Stimulated activated CD4-positive, alpha-beta T cell treated with anti-CD3 and anti-CD28 coated beads, Interleukin-15, amount 100 ng/mL, for 1 hour (primary cell): ENCODE measurements around the gene EDN2.

Experiments
- DNase-seq, 2 donors: peaks; one replicate each; pipeline ENCODE4 v3.0.0-alpha.2; 2020; ENCODE audit warnings: low read depth in 1 of 2, low spot score in 1 of 2

Gene EDN2

DNA sequence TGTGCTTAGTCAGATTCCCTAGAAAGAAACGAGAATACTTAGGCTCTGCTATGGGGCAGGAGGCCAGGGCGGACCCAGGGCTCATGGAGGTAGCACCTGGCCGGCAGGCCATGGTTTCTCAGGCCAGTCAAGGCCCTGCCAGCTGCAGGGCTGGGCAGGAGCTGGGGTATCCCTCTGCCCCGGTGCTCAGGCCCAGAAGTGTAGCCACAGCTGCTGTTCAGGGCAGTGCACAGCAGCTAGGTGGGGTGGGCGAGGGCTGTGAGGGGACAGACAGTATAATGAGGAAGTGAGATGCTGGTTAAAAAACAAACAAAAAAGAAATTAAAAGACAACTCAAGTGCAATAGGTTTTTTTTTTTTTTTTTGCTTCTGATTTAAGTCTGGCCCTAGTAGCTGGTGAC lies 34.0 kb upstream of the EDN2 start:
- DNase-seq: no peak

DNA sequence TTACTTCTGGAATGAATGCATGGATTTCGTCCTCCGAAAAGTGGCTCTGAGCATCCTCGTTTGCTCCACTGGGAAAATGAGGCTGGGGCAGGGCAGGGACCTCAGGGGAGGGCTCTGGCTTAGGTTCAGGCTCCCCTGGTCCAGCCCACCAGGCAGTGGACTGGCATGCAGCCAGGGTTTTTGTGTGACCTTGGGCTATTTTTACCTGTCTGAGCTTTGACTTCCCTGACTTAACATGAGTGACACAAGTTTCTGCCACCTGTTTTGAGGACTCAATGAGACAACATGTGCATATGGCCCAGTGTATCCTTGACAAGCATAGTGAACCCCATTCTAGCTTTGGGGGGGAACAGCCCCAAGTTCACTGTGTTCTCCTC lies 32.6 kb upstream of the EDN2 start:
- no peak for DNase-seq

DNA sequence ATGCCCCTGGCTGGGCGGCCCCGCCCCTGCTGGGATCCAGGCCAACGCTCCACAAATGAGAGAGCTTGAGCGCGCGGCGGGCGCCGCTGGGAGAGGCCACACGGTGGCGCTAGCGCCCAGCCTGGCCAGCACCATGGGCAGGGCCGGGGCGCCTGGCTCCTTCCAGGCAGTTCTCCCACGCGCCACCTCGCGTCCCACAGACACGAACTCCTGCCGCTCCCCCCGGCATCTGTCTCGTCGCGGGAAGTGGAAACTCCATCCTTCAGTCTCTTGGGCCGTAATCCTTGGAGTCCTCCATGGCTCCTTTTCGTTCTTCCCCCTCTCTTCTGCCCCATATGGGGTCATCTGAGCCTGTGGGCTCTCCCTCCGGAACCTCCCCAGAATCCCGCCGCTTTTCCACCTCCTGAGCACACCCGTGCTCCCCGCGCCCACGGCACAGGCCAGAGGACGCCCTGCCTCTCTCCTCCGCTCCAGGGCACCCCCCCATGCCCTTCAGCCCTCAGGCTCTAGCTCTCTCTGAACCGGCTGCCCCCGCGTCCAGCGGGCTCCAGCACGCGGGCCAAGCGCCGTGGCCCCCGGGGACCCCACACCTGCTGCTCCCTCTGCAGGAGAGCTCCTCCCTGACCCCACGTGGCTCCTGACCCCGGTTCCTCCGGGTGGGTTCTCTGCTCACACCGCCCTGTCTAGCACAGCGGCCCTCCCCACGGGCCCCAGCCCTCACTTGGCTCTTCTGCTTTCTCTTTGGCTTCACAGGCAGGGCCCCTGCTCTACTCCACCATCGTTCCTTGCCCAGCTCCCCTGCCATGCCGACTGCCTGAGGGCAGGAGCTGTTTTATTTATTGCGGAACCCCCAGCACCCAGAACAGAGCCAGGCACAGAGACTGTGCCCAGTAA lies 31.9 kb upstream of the EDN2 start:
- peak; percentile 31 to 52 for DNase-seq

DNA sequence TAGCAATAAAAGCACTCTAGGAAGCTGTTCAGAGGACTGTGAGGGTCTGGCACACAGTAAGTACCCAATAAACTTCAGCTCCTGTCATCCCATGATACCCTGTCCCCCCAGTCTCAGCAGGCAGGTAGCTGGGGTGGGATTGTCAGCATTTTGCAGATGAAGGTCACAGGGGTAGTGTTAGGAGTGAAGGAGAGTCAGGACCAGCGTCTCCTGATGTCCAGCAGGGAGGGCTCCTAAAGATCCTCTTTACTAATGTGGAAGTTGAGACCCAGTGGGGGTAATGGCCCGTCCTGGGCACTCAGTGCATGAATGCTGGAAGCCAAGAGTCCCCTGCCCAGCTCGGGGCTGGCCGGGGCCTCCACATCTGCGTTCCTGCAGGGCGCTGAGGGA lies 31.3 kb upstream of the EDN2 start:
- no peak for DNase-seq

DNA sequence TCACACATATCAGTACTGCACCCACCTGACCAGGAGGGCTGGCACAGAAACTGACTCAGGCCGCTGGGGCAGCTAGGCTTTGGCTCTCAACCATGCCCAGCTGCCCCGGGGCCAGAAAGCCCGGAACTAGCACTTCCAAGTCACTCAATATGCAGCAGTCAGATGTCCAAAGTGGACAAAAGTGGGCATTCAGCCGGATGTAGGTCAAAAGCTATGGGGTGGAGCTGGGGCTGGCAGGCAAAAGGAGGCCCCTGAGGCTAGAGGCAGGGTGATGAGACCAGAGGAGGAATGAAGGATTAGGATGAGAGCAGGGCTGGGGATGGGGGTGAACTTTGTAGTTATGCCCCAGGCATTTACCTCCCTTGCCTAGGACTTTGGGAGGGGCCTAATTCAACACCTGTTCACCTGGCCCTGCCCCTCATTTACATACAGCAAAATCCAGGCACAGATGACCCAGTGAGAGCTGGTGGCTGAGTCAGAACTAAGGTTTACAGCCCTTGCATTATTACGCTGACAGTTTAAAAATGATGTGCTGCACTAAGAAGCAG lies 30.7 kb upstream of the EDN2 start:
- DNase-seq: no peak

DNA sequence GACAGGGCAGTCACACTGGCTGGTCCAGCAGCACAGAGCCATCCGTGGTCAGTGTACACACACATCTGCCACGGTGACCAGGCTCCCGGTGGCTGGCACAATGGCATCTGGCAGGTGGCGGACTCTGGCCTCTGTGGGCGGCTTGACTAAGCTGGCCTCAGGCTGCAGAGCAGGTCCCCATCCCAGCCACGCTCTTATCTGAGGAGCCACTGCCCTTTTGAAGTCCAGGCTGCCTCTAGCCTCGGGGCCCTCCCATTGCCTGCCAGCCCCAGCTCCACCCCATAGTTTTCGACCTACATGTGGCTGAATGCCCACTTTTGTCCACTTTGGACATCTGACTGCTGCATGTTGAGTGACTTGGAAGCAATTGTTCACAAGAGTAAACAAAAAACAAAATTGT lies 29.9 kb upstream of the EDN2 start:
- DNase-seq: no peak

DNA sequence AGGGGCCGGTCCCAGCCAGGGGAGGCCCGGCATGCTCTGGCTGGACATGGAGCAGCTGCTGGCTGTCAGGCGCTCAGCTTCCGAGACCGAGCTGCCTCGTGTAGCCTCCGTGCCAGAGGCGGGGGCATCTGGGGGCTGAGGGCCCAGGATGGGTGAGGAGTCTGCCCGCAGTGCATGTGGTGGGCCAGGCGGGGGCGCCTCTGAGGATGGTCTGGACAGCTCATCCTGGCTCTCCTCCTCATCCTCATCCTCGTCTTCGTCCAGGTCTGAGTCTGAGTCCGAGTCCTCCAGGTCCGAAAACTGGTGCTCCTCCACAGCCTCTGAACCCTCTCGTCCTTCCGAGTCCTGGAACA lies 28.9 kb upstream of the EDN2 start:
- DNase-seq: no peak

DNA sequence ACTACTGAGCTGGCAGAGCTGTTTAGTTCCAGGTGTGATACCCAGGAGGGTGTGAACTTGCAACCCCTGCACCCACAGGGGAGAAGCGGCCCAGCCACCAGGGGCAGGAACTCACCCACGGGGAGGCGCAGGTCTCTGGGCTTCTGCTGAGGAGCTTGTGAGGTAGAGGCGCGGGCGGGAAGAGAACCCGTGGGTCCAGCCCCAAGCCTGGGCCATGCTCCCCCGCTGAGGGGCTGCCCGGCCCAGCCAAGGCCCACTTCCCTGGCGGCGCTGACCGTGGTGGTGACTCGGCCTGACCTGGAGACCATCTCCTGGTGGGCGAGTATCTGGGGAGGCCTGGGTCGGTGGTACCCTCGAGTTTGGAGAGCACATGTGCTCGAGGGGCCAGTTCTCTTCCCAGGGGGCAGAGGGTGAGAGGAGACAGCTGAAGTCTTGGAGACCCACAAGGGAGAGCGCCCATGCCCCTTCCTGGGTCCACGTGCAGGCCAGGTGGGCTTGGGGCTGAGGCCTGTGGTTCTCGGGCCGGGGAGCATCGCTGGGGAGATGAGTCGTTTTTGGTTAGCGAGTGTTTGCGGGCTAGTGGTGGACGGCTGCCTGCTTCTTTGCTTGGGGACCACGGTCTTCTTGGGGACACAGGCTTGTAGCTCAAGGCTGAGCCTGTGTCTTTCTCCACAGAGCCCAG lies 28.4 kb upstream of the EDN2 start:
- no peak for DNase-seq

DNA sequence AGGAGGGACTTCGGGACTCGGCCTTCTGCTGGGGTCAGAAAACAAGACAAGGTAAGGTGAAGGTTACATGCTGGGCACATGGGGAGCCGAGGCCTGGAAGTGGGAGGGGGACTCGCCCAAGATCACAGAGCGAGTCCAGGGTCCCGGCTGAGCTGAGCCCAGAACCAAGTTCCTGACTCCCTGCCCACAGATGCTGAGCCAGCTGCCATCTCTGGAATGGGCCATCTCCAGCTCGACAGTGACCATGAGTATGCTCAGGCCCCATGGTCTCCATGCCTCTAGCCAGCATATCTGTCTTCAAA lies 26.7 kb upstream of the EDN2 start:
- DNase-seq: no peak

DNA sequence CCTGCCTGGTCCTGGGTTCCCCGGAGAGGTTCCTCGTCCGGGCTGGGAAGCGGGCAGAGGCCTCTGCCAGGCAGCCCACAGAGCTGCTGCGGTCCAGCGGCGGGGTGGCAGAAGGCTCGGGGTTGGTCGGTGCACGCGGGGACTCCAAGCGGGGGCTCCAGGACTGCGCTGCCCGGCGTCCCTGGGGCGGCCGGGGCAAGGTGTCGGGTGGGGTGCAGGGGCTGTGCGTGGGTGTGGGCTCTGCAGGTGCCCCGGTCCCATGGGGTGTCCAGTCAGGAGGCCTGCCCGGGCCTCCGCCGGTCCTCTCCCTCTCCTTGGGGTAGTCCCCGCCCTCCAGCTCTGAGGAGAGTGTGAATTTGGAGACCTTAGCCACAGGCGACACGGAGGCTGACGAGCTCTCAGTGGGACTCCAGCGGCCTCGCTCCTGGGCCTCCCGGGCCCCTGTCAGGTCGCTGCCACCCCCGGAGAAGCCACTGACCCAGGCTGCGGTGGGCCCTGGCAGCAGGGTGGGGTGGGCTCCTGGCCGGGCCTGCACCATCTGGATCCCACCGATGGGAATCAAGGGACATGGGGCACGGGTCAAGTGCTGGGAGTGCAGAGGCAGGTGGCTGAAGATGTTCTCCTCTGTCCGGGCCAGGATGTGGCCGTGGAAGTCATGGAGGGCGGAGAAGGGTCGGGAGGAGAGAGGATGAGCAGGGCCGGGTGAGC lies 26.2 kb upstream of the EDN2 start:
- DNase-seq: no peak

DNA sequence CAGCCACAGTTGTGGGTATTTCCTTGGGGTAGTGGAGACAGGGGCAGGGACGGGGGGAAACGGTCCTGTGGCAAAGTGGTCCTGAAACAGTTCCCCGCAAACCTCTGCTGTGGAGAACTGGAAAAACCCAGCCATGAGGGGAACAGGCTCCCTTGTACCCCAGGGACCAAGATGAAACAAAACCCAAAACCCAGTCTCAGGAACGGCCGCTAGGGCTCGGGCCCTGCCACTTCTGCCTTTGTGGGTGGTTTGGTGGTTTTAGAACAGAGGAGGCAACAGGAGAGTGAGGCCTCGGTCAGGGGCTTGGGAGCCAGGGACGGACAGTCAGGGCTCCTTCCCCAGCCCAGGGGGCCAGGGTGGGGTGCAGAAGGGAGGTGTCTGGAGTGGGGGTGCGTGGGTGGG lies 24.8 kb upstream of the EDN2 start:
- no peak for DNase-seq

DNA sequence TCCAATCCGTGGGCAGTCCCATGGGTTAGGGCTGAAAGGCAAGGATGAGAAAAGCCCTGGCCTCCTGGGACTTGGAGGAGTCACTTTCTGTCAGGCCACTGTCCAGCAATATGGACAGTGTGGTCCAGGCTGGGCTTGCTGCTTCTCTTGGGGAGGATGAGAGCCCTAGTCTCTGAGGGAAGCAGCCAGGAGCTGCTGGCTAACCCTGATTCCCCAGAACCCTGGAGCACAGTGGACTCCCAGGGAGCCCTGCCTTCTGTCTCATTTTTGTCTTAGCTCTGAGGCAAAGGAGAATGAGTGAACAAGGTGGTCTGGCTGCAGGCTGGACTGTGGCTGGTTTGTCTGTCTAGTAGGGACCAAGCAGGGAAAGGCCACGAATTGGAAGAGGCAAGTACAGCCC lies 23.8 kb upstream of the EDN2 start:
- no peak for DNase-seq

DNA sequence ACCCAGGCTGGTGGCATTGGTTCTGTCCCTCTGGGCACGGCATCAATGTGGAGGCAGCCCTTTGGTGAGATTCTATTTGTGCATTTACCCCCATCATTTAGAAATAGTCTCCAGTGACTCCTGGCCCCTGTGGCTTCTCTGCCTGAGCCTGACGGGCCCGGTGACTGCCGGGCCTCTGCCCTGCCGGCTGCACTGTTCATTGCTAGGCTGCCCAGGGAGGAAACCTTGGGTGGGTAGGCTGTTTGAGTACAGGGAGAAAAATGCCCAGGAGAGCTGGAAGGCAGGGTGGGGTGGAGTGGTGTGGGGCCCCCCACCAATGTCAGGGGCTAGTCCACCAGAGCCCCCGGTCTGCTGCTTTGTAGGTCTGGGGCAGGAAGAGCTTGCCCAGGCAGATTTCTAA lies 23.4 kb upstream of the EDN2 start:
- DNase-seq: no peak

DNA sequence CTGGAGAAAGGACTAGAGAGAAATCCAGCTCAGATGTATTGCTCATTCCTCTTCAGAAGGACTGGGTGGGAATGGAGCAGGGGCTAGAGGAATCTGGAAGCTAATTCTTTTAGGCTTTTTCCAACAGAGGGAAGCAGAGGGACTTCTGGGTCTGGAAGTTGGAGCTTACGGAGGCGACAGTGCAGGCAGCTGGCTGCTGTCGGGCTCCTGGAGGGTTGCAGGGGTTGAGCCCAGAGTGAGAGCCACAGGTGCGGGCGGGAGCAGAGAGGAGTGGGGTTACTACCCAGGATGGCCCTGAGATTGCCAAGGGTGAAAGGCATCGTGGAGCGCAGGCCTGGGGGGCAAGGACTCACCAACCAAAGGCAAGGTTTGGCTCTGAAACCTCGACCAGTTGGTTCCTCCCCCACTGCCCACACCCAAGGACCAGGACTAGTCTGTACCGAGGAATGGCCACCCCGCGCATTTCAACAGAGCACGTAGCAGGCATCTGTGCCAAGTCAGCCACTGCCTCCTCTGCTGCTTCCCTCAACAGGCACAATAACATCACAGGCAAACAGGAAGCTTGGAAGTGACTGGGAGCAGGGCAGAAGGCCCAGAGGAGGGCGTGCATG lies 22.7 kb upstream of the EDN2 start:
- no peak for DNase-seq

DNA sequence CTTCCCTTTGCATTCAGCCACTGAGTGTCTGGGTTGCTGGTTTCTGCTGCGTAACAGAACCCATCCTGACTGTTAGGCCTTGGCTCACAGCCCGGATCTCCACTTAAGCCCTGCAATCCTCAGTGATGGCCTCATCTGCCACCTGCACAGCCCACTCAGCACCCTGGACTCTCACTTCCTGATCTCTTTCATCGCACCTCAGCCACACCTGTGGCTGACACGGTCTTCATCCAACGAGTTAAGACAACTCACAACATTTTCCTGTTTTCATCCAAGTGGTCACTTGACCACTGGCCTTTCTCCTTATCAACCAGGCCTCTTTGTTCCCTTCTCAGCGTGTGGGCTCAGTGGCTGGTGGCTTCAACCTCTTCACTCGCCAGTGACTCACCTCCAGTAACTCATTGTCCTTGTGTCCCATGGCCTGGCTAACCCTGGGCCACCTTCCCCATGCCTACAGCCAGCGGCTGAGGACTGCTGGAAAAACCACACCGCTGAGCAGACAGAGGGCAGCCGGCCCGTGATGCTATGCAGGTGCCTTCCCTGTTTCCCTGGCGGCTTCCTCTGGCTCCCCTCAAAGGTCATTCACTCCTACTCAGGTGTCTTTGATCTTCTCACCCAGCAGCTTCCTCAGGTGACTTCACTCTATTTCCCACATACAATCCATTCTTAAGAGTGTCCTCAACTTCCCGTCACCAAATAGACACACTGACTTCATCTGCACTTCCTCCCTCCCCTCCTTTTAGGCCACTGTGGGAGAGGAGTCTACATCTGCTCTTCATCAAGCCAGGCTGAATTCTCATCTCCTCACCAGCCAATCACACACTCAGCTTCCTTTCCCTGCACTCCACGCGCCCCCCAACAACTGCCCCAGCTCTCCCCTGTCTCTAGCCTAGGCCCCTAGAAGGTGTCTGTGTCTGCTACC lies 19.9 kb upstream of the EDN2 start:
- DNase-seq: no peak

DNA sequence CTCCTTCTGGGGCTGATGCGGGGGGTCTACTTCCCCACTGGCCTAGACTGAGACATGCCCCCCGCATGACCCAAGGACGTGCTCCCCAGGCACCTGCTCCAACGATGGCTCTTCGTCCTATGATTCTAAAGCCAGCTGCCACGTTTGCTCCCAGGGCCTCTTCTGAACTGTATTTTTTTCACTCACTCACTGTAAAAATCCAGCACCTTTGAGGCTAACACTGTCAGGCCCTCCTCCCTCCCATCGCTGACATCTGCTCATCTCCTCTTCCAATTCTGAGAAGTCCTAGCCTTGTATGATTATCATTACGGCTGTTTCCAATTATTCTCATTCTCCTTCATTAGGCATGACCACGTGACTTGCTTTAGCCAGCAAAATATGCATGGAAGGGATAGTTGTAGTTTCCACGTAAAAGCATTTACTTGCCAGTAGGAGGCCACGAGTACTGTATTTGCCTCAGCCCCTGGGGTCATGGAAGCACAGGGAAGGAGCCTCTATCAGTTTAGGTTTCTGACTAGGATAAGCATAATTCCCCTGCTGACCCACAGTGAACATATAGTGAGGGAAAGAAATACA lies 19.1 kb upstream of the EDN2 start:
- no peak for DNase-seq

DNA sequence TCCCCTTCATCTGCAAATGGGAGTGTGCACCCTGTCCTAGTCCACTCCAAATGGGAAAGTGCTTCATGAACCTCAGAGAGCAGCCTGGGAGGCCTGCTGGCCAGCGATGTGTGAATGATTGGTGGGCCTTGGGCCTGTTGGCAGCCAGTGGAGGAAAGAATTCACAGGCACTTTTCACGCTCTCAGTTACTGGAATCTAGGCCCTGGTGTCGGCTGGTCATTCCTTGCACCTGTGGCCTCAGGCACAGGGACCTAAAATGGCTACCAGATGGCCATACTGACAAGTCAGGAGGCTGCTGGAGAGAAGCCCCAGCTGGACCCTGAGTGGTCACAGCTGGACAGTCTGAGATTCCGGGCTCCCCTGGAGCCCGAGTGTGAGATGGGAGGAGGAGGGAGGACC lies 18.4 kb upstream of the EDN2 start:
- DNase-seq: no peak

DNA sequence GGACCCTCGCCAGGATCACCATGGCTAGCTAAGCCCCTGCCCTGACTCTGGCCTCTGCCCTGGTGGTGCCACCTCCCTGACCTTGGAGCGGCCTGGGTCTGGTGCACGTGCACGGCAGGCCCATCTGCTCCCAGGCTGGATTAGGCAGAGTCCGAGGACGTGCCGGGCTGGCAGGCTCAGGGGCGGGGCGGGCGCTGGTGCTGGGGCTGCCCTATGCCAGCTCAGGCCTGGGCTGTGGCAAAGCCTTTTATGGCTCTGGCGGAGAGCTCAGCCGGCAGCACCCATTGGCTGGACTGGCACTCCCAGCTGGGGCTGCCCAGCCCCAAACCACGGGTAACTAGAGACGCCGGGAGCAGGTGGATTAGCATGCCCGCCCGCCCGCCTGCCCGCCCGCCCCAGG lies 17.1 kb upstream of the EDN2 start:
- no peak for DNase-seq

DNA sequence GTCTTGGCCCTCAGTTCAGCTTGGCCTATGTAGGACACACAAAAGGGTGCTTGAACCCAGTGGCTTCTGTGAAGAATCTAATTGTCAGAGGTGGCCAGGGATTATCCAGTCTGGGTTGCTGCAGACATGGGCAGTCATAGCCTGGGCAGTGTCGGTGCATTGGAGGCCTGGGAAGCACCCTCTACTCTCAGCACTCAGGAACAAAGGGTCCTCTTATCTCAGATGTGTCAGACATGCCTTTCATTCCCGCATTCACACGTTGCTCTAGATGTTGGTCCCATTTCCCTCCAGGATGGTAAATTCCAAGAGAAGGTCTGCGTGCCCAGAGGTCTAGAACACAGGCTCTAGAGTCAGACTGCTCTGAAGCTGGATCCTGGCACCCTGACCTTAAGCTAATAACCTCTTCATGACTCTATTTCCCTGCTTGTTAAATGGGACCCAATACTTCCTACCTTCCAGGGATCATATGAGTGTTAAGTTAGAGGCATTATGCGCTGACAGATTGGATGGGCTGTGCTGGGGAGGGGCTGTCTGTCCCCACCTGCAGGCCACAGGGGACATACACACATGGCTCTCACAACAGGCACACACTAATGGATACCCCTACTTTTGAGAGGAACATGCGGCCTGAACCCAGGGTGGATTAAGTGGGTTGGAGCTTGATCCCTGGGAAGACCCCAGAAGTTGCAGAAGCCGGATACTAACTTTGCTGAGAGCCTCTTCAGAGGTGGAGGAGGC lies 16.5 kb upstream of the EDN2 start:
- DNase-seq: no peak

DNA sequence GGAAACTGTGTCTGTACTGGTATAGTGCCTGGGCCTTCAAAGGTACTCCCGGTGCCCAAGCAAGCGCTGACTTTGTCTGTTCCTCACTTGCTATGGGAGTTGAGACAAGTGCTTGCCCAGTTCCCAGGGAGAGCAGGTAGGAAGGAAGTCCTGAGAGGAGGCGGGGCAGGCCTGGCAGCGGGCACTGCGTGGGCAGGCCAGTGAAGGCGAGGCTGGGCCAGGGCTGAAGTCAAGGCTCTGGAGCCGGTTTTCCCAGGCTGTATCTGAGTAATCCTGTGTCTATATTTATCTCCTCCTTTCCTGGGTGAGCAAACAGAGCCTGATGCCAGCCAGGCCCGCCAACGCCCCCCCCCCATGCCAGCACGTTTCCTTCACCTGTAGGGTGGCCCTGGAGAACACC lies 15.9 kb upstream of the EDN2 start:
- DNase-seq: no peak
